Peyer's patch (tissue), 4 donors: ENCODE measurements around the gene PIR. TPM values are rescaled to one million over a fixed set of nuclear protein-coding genes. Genes with fewer than 3 reads are reported as not detected.

ENCODE experiments used
- DNase-seq, 3 donors: peaks; one replicate each; pipeline ENCODE4 v3.0.0-alpha.2; 2017 to 2019
- H3K27ac ChIP-seq, 4 donors: fragments of 200-600 bp; sonication (generic); one replicate each; pipeline ENCODE4 v1.5.1; 2016 to 2019
- H3K27me3 ChIP-seq, 2 donors: fragments of 200-600 bp; sonication (generic); one replicate each; pipeline ENCODE4 v1.5.1; 2019
- H3K36me3 ChIP-seq, 3 donors: fragments of 200-600 bp; sonication (generic); one replicate each; pipeline ENCODE4 v1.5.1; 2016 to 2019
- H3K4me1 ChIP-seq, 4 donors: fragments of 200-600 bp; sonication (generic); one replicate each; pipeline ENCODE4 v1.5.1; 2016 to 2019
- H3K4me3 ChIP-seq, 4 donors: fragments of 200-600 bp; sonication (generic); 1 replicate in 3 of 4; 2 replicates in 1 of 4; pipeline ENCODE4 v1.5.1; 2016 to 2019; ENCODE audit warnings: mild to moderate bottlenecking in 1 of 4
- H3K9me3 ChIP-seq, 4 donors: fragments of 200-600 bp; sonication (generic); one replicate each; pipeline ENCODE4 v1.5.1; 2016 to 2019; ENCODE audit warnings: mild to moderate bottlenecking in 1 of 4
- POLR2A ChIP-seq, 2 donors: fragments of 450-650 bp; IDR thresholded peaks; one replicate each; pipeline ENCODE4 v1.5.1; 2017; ENCODE audit warnings: antibody characterized with exemption in 2 of 2, mild to moderate bottlenecking in 2 of 2, moderate library complexity in 2 of 2
- total RNA-seq, 4 donors: library from RNA; depleted of rRNA; stranded (reverse); fragments of >200 nt; gene quantifications; one replicate each; pipeline ENCODE4 v1.1.0, GENCODE V29; 2016
- TF ChIP-seq, protein P1 (sequence below), 6 experiments: fragments of 450-650 bp in 4 of 6; fragments of 200-600 bp in 2 of 6; sonication (generic) in 1 of 6; IDR thresholded peaks; one replicate each; pipeline ENCODE4 v1.5.1; 2017 to 2019; ENCODE audit warnings: antibody characterized with exemption in 6 of 6, mild to moderate bottlenecking in 3 of 6, moderate library complexity in 1 of 6

Gene PIR
- total RNA-seq, 4 donors from 2014 or later, result 5.7 to 23.1 (median 15.8) TPM

DNA sequence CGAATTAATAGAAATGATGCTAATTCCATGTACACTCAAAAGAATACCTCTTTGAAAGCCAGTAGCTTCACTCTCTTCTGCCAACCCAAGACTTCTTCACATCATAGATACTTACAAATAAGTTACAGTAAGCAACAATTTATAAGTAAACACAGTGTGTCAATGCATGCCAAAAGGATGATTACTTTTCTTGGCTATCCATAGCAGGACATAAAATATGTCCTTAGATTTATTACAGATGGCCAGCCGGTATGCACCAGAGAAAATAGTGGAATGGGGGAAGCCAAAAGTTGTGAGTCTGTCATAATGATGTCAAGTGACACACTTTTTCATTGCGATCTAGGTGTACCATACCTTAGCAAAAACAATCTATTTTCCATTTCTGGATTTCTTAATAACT is 6.8 kb upstream of the PIR start:
- DNase-seq, result no peak
- Histone ChIP-seq H3K4me3 (no peak overlapping the region), H3K36me3 (no peaks in the 10 kb centered on the region), H3K27ac (no peak overlapping the region), H3K4me1 (no peaks in the 10 kb centered on the region), H3K9me3 (no peaks in the 10 kb centered on the region), H3K27me3 (no peaks in the 10 kb centered on the region)
- TF ChIP-seq, protein P1, sequence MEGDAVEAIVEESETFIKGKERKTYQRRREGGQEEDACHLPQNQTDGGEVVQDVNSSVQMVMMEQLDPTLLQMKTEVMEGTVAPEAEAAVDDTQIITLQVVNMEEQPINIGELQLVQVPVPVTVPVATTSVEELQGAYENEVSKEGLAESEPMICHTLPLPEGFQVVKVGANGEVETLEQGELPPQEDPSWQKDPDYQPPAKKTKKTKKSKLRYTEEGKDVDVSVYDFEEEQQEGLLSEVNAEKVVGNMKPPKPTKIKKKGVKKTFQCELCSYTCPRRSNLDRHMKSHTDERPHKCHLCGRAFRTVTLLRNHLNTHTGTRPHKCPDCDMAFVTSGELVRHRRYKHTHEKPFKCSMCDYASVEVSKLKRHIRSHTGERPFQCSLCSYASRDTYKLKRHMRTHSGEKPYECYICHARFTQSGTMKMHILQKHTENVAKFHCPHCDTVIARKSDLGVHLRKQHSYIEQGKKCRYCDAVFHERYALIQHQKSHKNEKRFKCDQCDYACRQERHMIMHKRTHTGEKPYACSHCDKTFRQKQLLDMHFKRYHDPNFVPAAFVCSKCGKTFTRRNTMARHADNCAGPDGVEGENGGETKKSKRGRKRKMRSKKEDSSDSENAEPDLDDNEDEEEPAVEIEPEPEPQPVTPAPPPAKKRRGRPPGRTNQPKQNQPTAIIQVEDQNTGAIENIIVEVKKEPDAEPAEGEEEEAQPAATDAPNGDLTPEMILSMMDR (IDR thresholded peaks at IDR 0.05), result no peak
- no peak for TF ChIP-seq POLR2A (IDR thresholded peaks at IDR 0.05)

DNA sequence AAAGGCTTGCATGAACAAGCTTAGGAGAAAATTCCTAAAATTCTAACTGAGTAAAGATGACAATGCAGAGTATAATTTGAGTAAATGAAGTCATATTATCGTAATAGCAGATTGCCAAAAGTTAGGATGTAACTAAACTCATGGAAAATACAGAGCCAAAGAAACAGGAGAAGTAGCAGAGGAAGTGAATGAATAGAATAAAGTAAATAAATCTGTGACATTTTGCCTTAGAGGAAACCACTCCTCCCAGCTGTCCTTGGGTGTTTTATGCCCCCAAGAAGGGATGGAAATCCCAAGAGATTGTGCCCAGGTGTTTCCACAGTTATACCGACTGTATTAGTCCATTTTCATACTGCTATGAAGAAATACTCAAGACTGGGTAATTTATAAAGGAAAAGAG is 5.6 kb upstream of the PIR start:
- DNase-seq, result no peak
- Histone ChIP-seq H3K4me3 (no peak overlapping the region), H3K9me3 (no peaks in the 10 kb centered on the region), H3K27ac (no peak overlapping the region), H3K4me1 (no peaks in the 10 kb centered on the region), H3K36me3 (no peaks in the 10 kb centered on the region), H3K27me3 (no peaks in the 10 kb centered on the region)
- TF ChIP-seq, protein P1 (IDR thresholded peaks at IDR 0.05), result no peak
- TF ChIP-seq POLR2A (IDR thresholded peaks at IDR 0.05), result no peak

DNA sequence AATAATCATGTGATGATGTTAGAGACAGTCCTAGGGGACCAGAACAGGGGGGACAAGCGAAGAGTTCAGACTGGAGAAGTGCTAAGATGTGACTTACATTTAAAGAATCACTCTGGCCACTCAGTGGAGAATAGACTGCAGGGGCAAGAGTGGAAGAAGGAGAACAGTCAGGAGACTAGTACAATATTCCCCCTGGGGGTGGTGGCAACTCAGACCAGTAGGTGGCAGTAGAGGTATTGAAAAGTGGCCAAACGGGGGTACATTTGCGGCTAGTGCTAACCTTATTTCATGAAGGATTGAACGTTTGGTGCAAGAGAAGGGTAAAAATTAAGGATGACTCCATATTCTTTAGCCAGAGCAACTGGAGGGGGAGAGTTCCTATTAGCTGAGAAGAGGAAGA is 4.7 kb upstream of the PIR start:
- Histone ChIP-seq H3K9me3 (no peaks in the 10 kb centered on the region), H3K27ac (no peak overlapping the region), H3K27me3 (no peaks in the 10 kb centered on the region), H3K4me3 (no peak overlapping the region), H3K4me1 (no peaks in the 10 kb centered on the region), H3K36me3 (no peaks in the 10 kb centered on the region)
- TF ChIP-seq POLR2A (IDR thresholded peaks at IDR 0.05), result no peak
- TF ChIP-seq, protein P1 (IDR thresholded peaks at IDR 0.05), result peak; percentile 13 to 57 (median 50)
- peak in 2 of 3 donors; percentile 23 to 75 for DNase-seq

DNA sequence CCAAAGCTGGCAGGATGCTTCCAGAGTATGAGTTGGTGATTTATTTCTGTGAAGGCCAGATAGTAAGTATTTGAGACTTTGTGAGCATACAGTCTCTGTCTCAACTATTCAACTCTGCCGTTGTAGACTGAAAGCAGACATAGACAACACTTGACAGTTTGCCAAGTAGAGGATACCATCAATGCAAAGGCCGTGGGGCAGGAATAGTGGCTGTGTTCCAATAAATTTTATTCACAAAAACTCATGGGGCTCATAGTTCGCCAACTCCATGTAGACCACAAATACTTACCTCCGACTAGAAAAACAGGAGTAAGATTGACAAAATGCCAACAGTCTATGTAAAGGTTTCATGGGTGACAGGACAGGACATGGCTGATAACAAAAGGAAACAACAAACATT is 3.7 kb upstream of the PIR start:
- H3K4me3 ChIP-seq, result no peak overlapping the region
- TF ChIP-seq, protein P1 (IDR thresholded peaks at IDR 0.05), result no peak
- no peak for TF ChIP-seq POLR2A (IDR thresholded peaks at IDR 0.05)
- no peaks in the 10 kb centered on the region for H3K9me3 ChIP-seq
- no peak overlapping the region for H3K27ac ChIP-seq
- H3K27me3 ChIP-seq, result no peaks in the 10 kb centered on the region
- H3K36me3 ChIP-seq, result no peaks in the 10 kb centered on the region
- no peaks in the 10 kb centered on the region for H3K4me1 ChIP-seq
- no peak for DNase-seq

DNA sequence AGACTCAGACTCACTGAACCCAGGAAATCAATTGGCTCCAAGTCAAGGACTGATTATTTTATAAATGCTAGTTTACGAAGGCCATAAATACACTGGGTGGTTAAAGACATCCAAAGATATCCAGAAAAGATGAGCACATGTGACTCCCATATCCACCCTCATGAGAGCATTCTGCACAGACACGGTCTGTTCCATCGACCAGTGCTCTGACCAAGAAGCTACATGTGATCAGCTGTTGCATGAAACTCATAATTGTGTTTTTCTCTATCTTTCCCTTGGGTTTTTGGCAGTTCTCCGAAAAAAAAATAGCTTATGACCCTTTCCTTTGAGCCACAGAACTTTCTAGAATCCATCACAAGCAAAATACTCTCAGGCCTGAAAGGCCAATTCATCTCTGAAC is 2.7 kb upstream of the PIR start:
- Histone ChIP-seq H3K27me3 (no peaks in the 10 kb centered on the region), H3K4me3 (no peak overlapping the region), H3K9me3 (no peaks in the 10 kb centered on the region), H3K36me3 (no peaks in the 10 kb centered on the region), H3K4me1 (no peaks in the 10 kb centered on the region), H3K27ac (no peak overlapping the region)
- no peak for TF ChIP-seq POLR2A (IDR thresholded peaks at IDR 0.05)
- TF ChIP-seq, protein P1 (IDR thresholded peaks at IDR 0.05), result no peak
- no peak for DNase-seq

DNA sequence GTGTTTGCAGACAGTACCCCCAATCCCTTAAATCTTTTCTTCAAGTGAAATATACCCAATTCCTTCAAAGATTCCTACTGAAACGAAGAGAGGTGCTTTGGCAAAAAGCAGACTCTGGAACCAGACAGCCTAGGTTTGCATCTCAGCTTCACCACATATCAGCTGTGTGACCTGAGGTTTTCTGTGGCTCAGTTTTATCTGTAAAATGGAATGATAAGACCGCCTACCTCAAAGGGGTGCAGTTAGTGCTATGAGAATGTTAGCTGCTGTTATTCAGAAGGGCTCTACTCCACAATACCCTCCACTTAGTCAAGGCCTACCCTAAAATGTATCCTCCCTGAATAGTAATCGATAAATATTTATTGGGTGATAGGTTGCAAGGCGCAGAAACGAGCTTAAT is 664 bp downstream of the PIR start:
- no peak overlapping the region for H3K27ac ChIP-seq
- no peak for TF ChIP-seq POLR2A (IDR thresholded peaks at IDR 0.05)
- TF ChIP-seq, protein P1 (IDR thresholded peaks at IDR 0.05), result no peak
- peak overlapping the region in 3 of 4 donors; percentile 28 to 53 (median 47) for H3K4me3 ChIP-seq
- H3K27me3 ChIP-seq, result no peaks in the 10 kb centered on the region
- no peaks in the 10 kb centered on the region for H3K4me1 ChIP-seq
- no peaks in the 10 kb centered on the region for H3K36me3 ChIP-seq
- no peak for DNase-seq
- H3K9me3 ChIP-seq, result no peaks in the 10 kb centered on the region
